GM21381 (cell line): ENCODE data around the gene SNTB2.
"Not testable (repeated sequence)": the region's sequence is repeated elsewhere in the genome, so short reads cannot be mapped to it uniquely, and the experiment has no call there.

Source experiments
- ATAC-seq: cut with Tn5 transposase; IDR thresholded peaks from one replicate; pipeline ENCODE4 v1.9.1; 2021; ENCODE audit warnings: mild to moderate bottlenecking, moderate library complexity; ENCODE audit not compliant: unreplicated experiment

SNTB2 gene

GRCh38 chr16:69186642-69187445 lies at the start of gene SNTB2:
Gene SNTB2 (plus strand): TSS chr16:69187164. CDS start chr16:69187167, 3 bp downstream.
- peak; percentile 87 for ATAC-seq

- ATAC-seq: no peak
Observed at GRCh38 chr16:69138608-69139007, 48.4 kb upstream of the SNTB2 start.

DNA sequence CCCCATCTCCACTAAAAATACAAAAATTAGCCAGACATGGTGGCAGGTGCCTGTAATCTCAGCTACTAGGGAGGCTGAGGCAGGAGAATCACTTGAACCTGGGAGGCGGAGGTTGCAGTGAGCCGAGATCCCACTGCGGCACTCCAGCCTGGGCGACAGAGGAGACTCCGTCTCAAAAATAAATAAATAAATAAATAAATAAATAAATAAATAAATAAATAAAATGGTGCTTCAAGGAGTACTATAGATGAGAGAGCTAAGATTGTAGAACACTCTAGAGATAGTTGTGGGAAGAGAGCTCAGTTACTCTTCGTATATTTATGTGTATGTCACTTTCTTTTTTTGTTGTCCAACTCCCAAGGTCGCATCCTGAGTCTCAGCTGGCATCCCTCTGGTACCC lies 47.5 kb upstream of the SNTB2 start:
- not testable (repeated sequence) for ATAC-seq

DNA sequence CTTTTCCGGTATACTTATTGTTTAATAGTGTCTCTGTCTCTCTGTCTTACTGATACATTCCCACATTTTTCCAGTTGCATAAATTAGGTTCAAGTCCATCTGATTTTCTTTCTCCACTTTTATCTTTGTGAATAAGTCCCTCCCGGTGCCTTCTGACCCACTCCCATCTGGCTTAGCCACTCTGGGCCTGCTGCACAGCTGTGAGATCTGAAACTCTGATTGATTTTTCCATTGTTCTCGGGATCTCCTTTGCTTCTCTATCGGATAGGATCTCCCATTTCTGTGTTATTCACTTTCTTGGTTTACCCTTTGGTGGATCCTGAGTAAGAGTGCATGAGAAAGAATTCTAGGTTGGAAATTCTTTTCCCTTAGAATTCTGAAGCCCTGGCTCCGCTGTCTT lies 46.0 kb upstream of the SNTB2 start:
- ATAC-seq: no peak

DNA sequence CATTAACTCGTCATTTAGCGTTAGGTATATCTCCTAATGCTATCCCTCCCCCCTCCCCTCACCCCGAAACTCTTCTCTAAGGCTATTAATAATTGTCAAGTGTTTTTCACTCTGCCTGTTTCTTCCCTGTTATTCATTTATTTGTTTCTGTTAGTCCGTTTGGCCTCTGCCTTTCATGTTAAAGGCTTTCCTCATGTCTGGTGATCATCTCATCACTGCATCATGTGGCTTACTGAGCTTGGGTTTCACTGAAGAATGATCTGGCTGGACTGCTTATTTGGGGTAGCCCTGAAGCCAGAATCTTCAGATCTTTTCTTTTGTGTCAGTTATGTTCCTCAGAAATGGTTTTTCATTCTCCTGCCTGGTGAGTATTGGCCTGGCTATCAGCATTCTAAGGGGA lies 45.0 kb upstream of the SNTB2 start:
- ATAC-seq: no peak

GRCh38 chr16:69143116-69143515 lies 43.8 kb upstream of the SNTB2 start:
- ATAC-seq: no peak

GRCh38 chr16:69145658-69146057 lies 41.3 kb upstream of the SNTB2 start:
- no peak for ATAC-seq

DNA sequence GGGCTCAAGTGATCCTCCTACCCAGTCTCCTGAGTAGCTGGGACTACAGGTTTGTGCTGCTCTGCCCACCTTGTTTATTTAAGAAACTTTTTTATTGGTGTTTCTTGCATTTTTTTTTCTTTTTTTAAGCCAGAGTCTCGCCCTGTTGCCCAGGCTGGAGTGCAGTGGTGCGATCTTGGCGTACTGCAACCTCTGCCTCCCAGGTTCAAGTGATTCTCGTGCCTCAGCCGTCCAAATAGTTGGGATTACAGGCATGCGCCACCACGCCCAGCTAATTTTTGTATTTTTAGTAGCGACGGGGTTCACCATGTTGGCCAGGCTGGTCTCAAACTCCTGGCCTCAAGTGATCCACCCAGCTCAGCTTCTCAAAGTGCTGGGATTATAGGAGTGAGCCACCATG lies 37.3 kb upstream of the SNTB2 start:
- not testable (repeated sequence) for ATAC-seq

DNA sequence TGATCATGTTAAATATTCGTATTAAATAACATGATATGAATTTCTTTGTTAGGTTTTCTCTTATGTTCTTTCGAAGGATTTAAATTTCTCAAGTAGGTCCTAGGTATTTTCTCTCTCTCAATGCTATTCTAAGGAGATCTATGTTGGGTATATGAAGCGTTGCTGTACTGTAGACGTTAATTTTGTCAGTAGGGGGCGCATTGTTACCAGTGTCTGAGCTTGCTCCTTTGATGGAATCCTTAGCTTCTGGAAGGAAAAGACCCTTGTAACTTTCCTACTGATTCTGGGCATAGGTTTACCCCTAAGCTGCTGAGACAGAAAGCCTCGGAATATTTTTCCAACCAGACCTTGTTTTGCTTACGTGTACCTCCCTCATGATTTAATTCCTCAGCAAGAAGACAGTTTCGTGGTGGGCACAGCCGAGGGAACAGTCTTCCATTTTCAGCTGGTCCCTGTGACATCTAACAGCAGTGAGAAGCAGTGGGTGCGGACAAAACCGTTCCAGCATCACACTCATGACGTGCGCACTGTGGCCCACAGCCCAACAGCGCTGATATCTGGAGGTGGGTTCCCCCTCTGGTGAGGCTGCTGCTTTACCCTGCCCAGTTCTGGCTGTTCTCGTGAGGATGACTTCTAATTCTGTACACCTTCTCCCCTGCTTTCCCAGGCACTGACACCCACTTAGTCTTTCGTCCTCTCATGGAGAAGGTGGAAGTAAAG lies 36.7 kb upstream of the SNTB2 start:
- no peak for ATAC-seq

GRCh38 chr16:69157196-69157595 lies 29.8 kb upstream of the SNTB2 start:
- no peak for ATAC-seq

GRCh38 chr16:69160192-69160591 lies 26.8 kb upstream of the SNTB2 start:
- ATAC-seq: no peak

DNA sequence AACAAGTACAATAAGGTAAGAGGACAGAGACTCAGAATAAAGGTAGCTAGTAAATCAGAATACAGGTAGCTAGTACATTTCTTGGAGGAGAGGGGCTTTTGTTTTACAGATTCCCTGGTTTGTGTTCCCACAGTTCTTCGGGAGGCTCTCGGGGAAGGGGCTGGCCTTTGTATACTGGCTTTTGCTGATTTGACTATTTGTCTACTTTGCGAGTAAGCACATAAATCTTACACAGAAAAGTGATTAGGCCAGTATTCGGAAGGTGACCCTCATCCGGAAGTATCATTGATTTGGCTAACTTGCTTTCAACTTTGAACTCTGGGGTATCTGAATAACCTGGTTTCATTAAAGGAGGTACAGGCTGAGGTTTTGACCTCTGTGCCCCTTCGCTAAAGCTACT lies 21.4 kb upstream of the SNTB2 start:
- ATAC-seq: no peak

- ATAC-seq: no peak
Observed at GRCh38 chr16:69166221-69166833, 20.6 kb upstream of the SNTB2 start.

DNA sequence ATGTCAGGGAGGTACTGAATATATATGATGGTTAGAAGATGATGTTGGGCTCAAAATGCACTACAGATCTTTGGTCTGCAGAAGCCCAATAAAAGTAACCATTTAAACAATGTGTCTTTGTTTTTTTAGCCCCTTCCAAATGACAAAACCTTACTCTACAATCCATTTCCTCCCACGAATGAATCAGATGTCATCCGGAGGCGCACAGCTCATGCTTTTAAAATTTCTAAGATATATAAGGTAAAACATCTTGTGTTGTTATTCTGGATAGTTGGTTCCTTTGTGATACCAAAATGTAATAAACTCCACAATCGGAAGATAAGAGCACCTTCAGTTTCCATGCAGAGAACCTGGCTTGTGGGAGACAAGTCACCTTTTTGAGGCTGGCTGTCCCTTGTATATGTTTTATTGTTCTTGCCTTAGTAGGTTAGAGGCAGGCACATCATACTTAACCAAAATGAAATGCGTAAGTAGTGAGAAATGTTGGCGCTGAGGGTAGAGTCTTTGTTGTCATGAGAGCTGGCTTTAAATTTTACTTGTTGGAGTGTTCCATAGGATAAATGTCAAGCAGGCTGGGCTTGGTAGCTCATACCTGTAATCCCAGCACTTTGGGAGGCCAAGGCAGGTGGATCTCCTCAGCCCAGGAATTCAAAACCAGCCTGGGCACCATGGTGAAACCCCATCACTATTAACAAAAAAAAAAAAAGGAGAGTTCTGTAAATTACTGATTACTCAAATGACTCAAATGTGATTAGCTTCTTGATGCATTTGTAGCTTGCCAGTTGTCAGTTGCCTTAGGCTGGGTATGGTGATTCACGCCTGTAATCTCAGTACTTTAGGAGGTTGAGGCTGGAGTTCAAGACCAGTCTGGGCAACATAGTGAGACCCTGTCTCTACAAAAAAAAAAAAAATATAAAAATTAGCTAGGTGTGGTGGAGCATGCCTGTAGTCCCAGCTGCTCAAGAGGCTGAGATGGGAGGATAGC lies 19.7 kb upstream of the SNTB2 start:
- no peak for ATAC-seq

DNA sequence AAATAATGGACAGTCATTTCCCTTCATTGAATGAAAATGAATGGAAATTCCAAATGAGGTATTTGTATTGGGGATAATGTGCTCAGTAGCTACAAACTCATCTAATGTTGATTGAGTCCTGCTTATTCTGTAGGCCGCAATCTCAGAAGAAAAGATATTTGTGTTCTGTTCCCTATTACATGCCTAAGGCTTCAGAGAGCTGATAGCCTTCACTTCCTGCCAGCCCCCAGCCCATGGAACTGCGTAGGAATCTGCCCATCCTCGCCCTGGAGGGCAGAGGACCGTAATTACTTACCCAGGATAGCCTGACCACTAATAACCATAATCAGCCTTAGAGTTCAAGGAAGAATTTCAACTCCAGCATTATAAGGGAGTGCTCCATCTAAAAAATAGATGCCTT lies 17.9 kb upstream of the SNTB2 start:
- ATAC-seq: no peak

DNA sequence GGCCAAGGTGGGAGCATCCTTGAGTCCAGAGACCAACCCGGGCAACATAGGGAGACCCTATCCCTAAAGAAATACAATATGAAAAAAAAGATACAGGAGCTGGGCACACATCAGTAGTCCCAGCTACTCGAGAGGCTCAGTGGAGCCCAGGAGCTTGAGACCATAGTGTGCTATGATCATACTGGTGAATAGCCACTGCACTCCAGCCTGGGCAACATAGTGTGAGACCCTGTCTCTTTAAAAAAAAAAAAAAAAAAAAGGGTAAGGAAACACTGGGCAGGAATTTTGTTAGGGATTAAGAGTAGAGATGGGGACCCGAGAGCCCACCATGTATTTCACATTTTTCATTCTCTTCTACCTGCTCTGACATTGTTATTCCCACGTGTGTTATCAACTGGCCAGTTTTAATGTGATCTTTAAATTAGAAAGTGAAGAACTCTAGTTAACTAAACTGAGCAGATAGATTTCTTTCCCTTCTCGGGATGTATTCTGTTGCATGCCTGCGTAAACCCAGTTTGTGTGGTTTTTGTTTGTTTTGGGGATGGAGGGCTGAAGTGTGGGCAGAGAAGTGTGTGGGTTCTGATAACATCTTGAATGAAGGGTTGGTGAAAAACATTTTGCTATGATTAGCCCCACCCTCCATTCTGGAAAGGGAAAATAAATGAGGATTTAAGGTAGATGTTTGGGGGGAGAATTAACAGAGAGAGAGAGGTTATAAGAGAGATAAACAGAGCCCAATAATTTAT lies 17.2 kb upstream of the SNTB2 start:
- no peak for ATAC-seq

DNA sequence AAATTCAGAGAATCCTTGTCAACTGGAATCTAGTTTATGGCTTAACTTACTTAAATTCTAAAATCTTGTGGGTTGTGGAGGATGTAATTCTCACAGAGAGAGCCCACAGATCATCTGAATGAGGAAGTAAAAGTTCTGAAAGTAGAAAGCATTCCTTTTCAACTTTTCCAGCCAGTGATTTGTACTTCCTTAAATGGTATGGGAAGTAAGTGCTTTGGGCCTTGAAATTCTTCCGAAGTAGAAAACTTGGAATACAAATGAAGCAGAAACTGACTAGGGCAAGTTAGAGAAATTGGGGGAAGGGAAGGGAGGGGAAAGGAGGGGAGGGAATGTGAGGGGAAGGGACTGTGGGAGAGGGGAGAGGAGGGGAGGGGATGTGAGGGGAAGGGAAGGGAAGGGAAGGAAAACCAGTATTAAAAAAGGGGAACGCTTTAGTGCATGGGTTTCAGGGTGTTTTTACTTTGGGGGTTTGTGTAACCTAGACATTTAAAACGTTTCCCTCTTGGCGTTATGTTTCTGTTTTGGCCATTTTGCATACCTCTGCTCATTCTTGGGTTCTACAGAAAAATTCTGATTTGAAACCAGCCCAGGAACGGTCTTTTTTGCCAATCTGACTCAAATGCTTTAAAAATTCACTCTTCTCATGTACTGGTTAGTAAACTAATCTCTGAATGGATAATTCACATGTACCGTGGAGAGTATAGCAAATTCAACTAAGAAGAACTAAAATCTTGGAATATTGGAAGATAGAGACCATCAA lies 15.5 kb upstream of the SNTB2 start:
- no peak for ATAC-seq

GRCh38 chr16:69176033-69176800 lies 10.7 kb upstream of the SNTB2 start:
- ATAC-seq: no peak
